WTC11 (cell line): Measurements from ENCODE around the gene COX10. TPM values are rescaled to one million over a fixed set of nuclear protein-coding genes. Genes with fewer than 3 reads are reported as not detected.

Source experiments
- ATAC-seq: fragments of 200-7000 bp; cut with Tn5 transposase; 2 replicates; pipeline ENCODE4 v1.10.0; 2021; ENCODE audit warnings: mild to moderate bottlenecking, moderate library complexity
- CTCF ChIA-PET: fragments of 300-600 bp; sonication (Branson Sonifier 250); formaldehyde crosslinking; loops from one replicate; lab custom pipeline; 2021; ENCODE audit warnings: antibody characterized with exemption; lab: Charles Lee
- POLR2A ChIA-PET: fragments of 350-600 bp; sonication (Branson Sonifier 250); formaldehyde crosslinking; loops from one replicate; lab custom pipeline; 2021; ENCODE audit warnings: antibody characterized with exemption; lab: Charles Lee
- DNase-seq: peaks from one replicate; pipeline ENCODE4 v3.0.0; 2021; ENCODE audit warnings: low spot score
- H3K27ac Mint-ChIP-seq: 2 replicates; pipeline ENCODE4 v1.8.0; 2021; ENCODE audit warnings: mixed read lengths
- H3K27me3 Mint-ChIP-seq: 2 replicates; pipeline ENCODE4 v1.8.0; 2021; ENCODE audit warnings: low read depth, mild to moderate bottlenecking, moderate library complexity, mixed read lengths
- H3K36me3 Mint-ChIP-seq: 2 replicates; pipeline ENCODE4 v1.8.0; 2021; ENCODE audit warnings: mixed read lengths
- H3K4me1 Mint-ChIP-seq: 2 replicates; pipeline ENCODE4 v1.8.0; 2022; ENCODE audit warnings: mixed read lengths
- H3K4me3 Mint-ChIP-seq: 2 replicates; pipeline ENCODE4 v1.8.0; 2021; ENCODE audit warnings: mild to moderate bottlenecking, moderate library complexity, mixed read lengths
- H3K9me3 Mint-ChIP-seq: 2 replicates; pipeline ENCODE4 v1.8.0; 2021; ENCODE audit warnings: mixed read lengths
- IRF2 ChIP-seq: sonication (generic); formaldehyde crosslinking; IDR thresholded peaks from 2 replicates; pipeline ENCODE4 v1.8.0; 2022; ENCODE audit warnings: low read depth, missing genetic modification reagents, borderline replicate concordance
- MXD4 ChIP-seq: fragments of 250-450 bp; sonication (Bioruptor Pico); IDR thresholded peaks from 2 replicates; pipeline ENCODE4 v1.8.0; 2021; ENCODE audit warnings: mild to moderate bottlenecking, moderate library complexity, borderline replicate concordance
- SMAD4 ChIP-seq: sonication (generic); formaldehyde crosslinking; IDR thresholded peaks from 2 replicates; pipeline ENCODE4 v1.8.0; 2022; ENCODE audit warnings: mild to moderate bottlenecking, missing genetic modification reagents
- total RNA-seq: library from RNA; stranded (reverse); gene quantifications from 3 replicates; pipeline ENCODE4 v1.2.3, GENCODE V29; 2021
- TF ChIP-seq, protein P1 (sequence below): fragments of 250-450 bp; sonication (Bioruptor Pico); IDR thresholded peaks from 2 replicates; pipeline ENCODE4 v1.8.0; 2021; ENCODE audit warnings: mild to moderate bottlenecking
- TF ChIP-seq, protein P2 (sequence below): sonication (generic); formaldehyde crosslinking; IDR thresholded peaks from 2 replicates; pipeline ENCODE4 v1.8.1; 2022; ENCODE audit warnings: missing genetic modification reagents, borderline replicate concordance
- TF ChIP-seq, protein P3 (sequence below): sonication (generic); formaldehyde crosslinking; IDR thresholded peaks from 2 replicates; pipeline ENCODE4 v1.8.0; 2022; ENCODE audit warnings: mild to moderate bottlenecking, missing genetic modification reagents
- TF ChIP-seq, protein P4 (sequence below): sonication (generic); formaldehyde crosslinking; IDR thresholded peaks from 2 replicates; pipeline ENCODE4 v1.8.1; 2023; ENCODE audit warnings: mild to moderate bottlenecking, missing genetic modification reagents, moderate library complexity
- TF ChIP-seq, protein P5 (sequence below): sonication (generic); formaldehyde crosslinking; IDR thresholded peaks from 2 replicates; pipeline ENCODE4 v1.8.0; 2023; ENCODE audit warnings: mild to moderate bottlenecking, missing genetic modification reagents
- TF ChIP-seq, protein P6 (sequence below): sonication (generic); formaldehyde crosslinking; IDR thresholded peaks from 2 replicates; pipeline ENCODE4 v1.8.0; 2022; ENCODE audit warnings: missing genetic modification reagents
- TF ChIP-seq, protein P7 (sequence below): fragments of 250-450 bp; sonication (Bioruptor Pico); conservative IDR thresholded peaks from 2 replicates; pipeline ENCODE4 v1.9.0; 2021; ENCODE audit warnings: mild to moderate bottlenecking
- TF ChIP-seq, protein P8 (sequence below): fragments of 250-450 bp; sonication (Bioruptor Pico); IDR thresholded peaks from 2 replicates; pipeline ENCODE4 v1.9.0; 2021; ENCODE audit warnings: mild to moderate bottlenecking, borderline replicate concordance

Gene COX10
- total RNA-seq, 1 experiment from 2014 or later, result 22.0 TPM

DNA sequence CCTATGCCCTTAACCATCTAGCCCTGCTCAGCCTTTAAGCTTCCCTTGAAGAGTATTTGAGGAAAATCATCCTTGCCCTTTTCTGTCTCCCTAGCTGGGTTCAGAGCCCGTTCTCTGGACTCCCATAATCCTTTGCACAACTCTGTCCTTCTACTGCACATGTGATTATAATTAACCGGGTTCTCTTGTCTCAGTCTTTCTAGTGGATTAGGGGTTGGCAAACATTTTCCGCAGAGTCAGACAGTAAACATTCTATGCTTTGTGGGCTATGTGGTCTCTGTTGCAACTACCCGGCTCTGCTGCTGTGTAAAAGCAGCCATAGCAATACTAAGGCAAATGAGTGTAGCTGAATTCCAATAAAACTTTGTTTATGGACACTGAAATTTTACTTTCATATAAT, 87.4 kb downstream of the COX10 start (continued):
- TF ChIP-seq MXD4 (no peak), IRF2 (no peak)
- TF ChIP-seq, protein P1, sequence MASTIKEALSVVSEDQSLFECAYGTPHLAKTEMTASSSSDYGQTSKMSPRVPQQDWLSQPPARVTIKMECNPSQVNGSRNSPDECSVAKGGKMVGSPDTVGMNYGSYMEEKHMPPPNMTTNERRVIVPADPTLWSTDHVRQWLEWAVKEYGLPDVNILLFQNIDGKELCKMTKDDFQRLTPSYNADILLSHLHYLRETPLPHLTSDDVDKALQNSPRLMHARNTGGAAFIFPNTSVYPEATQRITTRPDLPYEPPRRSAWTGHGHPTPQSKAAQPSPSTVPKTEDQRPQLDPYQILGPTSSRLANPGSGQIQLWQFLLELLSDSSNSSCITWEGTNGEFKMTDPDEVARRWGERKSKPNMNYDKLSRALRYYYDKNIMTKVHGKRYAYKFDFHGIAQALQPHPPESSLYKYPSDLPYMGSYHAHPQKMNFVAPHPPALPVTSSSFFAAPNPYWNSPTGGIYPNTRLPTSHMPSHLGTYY, result no peak
- TF ChIP-seq, protein P2, sequence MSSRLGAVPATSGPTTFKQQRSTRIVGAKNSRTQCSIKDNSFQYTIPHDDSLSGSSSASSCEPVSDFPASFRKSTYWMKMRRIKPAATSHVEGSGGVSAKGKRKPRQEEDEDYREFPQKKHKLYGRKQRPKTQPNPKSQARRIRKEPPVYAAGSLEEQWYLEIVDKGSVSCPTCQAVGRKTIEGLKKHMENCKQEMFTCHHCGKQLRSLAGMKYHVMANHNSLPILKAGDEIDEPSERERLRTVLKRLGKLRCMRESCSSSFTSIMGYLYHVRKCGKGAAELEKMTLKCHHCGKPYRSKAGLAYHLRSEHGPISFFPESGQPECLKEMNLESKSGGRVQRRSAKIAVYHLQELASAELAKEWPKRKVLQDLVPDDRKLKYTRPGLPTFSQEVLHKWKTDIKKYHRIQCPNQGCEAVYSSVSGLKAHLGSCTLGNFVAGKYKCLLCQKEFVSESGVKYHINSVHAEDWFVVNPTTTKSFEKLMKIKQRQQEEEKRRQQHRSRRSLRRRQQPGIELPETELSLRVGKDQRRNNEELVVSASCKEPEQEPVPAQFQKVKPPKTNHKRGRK (CRISPR knock-in tag), result no peak
- TF ChIP-seq, protein P3, sequence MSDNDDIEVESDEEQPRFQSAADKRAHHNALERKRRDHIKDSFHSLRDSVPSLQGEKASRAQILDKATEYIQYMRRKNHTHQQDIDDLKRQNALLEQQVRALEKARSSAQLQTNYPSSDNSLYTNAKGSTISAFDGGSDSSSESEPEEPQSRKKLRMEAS (CRISPR knock-in tag), result no peak

DNA sequence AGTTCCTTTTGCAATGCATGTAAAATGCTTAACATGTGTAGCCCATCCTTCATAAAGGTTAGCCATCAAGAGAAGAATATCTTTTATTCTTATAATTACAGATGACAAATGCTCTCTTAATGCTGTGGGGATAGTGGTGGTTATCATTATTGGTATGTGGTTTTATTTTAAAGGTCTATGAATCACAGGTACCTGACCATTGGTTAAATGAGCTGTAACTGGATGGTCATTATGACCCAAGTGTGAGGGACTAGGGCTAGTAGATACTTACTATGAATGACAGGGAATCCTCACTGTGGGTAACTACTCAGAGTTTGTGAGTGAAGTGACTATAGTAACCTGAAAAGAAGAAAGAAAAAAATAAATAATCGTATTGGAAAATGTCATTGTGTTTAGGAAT, 88.5 kb downstream of the COX10 start:
- TF ChIP-seq SMAD4 (CRISPR knock-in tag), result no peak
- TF ChIP-seq, protein P2 (CRISPR knock-in tag), result no peak
- TF ChIP-seq, protein P4, sequence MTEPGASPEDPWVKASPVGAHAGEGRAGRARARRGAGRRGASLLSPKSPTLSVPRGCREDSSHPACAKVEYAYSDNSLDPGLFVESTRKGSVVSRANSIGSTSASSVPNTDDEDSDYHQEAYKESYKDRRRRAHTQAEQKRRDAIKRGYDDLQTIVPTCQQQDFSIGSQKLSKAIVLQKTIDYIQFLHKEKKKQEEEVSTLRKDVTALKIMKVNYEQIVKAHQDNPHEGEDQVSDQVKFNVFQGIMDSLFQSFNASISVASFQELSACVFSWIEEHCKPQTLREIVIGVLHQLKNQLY (CRISPR knock-in tag), result no peak
- TF ChIP-seq, protein P5, sequence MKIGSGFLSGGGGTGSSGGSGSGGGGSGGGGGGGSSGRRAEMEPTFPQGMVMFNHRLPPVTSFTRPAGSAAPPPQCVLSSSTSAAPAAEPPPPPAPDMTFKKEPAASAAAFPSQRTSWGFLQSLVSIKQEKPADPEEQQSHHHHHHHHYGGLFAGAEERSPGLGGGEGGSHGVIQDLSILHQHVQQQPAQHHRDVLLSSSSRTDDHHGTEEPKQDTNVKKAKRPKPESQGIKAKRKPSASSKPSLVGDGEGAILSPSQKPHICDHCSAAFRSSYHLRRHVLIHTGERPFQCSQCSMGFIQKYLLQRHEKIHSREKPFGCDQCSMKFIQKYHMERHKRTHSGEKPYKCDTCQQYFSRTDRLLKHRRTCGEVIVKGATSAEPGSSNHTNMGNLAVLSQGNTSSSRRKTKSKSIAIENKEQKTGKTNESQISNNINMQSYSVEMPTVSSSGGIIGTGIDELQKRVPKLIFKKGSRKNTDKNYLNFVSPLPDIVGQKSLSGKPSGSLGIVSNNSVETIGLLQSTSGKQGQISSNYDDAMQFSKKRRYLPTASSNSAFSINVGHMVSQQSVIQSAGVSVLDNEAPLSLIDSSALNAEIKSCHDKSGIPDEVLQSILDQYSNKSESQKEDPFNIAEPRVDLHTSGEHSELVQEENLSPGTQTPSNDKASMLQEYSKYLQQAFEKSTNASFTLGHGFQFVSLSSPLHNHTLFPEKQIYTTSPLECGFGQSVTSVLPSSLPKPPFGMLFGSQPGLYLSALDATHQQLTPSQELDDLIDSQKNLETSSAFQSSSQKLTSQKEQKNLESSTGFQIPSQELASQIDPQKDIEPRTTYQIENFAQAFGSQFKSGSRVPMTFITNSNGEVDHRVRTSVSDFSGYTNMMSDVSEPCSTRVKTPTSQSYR (CRISPR knock-in tag), result no peak
- TF ChIP-seq, protein P6, sequence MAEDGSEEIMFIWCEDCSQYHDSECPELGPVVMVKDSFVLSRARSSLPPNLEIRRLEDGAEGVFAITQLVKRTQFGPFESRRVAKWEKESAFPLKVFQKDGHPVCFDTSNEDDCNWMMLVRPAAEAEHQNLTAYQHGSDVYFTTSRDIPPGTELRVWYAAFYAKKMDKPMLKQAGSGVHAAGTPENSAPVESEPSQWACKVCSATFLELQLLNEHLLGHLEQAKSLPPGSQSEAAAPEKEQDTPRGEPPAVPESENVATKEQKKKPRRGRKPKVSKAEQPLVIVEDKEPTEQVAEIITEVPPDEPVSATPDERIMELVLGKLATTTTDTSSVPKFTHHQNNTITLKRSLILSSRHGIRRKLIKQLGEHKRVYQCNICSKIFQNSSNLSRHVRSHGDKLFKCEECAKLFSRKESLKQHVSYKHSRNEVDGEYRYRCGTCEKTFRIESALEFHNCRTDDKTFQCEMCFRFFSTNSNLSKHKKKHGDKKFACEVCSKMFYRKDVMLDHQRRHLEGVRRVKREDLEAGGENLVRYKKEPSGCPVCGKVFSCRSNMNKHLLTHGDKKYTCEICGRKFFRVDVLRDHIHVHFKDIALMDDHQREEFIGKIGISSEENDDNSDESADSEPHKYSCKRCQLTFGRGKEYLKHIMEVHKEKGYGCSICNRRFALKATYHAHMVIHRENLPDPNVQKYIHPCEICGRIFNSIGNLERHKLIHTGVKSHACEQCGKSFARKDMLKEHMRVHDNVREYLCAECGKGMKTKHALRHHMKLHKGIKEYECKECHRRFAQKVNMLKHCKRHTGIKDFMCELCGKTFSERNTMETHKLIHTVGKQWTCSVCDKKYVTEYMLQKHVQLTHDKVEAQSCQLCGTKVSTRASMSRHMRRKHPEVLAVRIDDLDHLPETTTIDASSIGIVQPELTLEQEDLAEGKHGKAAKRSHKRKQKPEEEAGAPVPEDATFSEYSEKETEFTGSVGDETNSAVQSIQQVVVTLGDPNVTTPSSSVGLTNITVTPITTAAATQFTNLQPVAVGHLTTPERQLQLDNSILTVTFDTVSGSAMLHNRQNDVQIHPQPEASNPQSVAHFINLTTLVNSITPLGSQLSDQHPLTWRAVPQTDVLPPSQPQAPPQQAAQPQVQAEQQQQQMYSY (CRISPR knock-in tag), result no peak
- TF ChIP-seq, protein P7, sequence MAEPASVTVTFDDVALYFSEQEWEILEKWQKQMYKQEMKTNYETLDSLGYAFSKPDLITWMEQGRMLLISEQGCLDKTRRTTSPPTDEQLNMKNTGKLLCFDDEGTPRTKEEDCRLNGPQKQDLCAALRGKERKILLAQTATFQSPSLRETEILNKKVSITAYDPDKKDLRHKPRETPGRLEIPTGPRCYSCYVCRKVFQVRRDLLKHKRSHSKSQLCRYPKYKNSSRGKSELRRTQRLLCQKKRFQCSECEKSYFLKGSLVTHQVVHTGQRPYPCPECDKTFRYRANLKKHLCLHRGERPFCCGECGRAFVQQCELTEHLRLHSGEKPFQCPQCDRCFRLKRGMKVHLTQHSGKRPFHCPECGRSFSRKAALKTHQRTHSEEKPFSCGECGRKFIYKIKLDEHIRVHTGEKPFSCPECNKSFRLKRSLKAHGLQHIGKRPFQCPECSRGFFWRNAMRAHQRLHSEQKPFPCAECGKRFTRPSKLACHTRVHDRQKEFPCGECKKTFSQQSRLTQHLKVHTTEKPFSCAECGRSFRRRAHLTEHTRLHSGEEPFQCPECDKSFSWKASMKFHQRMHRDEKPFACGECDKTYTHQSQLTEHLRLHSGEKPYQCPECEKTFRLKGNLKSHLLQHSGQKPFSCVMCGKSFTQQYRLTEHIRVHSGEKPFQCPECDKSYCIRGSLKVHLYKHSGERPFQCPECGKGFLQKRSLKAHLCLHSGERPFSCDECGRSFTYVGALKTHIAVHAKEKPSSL (CRISPR knock-in tag), result no peak
- TF ChIP-seq, protein P8, sequence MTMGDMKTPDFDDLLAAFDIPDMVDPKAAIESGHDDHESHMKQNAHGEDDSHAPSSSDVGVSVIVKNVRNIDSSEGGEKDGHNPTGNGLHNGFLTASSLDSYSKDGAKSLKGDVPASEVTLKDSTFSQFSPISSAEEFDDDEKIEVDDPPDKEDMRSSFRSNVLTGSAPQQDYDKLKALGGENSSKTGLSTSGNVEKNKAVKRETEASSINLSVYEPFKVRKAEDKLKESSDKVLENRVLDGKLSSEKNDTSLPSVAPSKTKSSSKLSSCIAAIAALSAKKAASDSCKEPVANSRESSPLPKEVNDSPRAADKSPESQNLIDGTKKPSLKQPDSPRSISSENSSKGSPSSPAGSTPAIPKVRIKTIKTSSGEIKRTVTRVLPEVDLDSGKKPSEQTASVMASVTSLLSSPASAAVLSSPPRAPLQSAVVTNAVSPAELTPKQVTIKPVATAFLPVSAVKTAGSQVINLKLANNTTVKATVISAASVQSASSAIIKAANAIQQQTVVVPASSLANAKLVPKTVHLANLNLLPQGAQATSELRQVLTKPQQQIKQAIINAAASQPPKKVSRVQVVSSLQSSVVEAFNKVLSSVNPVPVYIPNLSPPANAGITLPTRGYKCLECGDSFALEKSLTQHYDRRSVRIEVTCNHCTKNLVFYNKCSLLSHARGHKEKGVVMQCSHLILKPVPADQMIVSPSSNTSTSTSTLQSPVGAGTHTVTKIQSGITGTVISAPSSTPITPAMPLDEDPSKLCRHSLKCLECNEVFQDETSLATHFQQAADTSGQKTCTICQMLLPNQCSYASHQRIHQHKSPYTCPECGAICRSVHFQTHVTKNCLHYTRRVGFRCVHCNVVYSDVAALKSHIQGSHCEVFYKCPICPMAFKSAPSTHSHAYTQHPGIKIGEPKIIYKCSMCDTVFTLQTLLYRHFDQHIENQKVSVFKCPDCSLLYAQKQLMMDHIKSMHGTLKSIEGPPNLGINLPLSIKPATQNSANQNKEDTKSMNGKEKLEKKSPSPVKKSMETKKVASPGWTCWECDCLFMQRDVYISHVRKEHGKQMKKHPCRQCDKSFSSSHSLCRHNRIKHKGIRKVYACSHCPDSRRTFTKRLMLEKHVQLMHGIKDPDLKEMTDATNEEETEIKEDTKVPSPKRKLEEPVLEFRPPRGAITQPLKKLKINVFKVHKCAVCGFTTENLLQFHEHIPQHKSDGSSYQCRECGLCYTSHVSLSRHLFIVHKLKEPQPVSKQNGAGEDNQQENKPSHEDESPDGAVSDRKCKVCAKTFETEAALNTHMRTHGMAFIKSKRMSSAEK (CRISPR knock-in tag), result no peak
- Mint-ChIP-seq H3K9me3 (no peaks in the 10 kb centered on the region), H3K4me3 (no peak overlapping the region), H3K4me1 (peaks cover 10% of the 10 kb centered on the region; the same call in 1 of the 2 replicates), H3K36me3 (no peaks in the 10 kb centered on the region), H3K27me3 (no peaks in the 10 kb centered on the region), H3K27ac (no peak overlapping the region)
- CTCF ChIA-PET, result no interaction called here
- ATAC-seq (no peak), DNase-seq (no peak)
- POLR2A ChIA-PET, result no interaction called here
